GM21423 (cell line): ENCODE measurements around the gene UGT1A8.

Experiments used
- ATAC-seq: cut with Tn5 transposase; IDR thresholded peaks from one replicate; pipeline ENCODE4 v1.9.1; 2021; ENCODE audit warnings: mild to moderate bottlenecking, moderate library complexity; ENCODE audit not compliant: unreplicated experiment

The UGT1A8 gene

DNA sequence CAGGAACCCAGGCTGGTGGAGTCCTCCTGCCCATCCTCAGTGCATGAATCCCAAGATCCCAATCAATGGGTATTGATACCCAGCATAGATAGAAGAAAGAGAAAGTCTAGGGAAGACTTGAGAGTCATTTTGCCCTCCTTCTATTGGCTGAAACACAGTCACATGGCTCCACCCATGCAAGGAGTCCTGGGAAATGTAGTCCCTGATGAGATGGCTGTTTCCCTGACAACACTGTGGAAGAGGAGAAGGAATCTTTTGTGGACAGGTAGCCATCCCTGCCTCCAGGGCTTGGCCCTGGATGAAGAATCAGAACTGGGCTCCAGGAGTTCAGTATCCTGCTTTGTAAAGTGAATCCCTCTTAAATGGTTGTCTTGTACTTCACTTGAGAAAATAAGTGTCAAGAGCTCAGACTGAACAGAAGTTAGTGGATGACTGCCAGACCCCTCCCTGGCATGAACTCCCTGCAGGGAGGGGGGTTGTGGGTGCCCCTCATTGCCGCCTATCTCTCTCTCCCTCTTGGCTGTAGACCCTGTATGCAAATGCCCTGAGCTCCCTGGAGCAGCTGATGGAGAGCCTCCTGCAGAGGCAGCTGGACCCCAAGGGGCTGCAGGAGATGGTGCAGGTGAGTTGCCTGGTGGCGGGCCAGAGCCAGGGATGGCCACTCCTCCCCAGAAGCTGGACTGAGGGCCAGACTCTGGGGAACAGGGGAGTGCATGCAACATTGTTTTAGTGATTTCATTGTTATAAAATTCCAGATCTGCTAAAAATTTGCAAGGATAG lies 196.8 kb downstream of the UGT1A8 start:
- ATAC-seq = no peak

GRCh38 chr2:233815861-233816260 lies 198.4 kb downstream of the UGT1A8 start:
- ATAC-seq = no peak

GRCh38 chr2:233816334-233816733 lies 198.9 kb downstream of the UGT1A8 start:
- ATAC-seq = no peak

- ATAC-seq = no peak
Observed at GRCh38 chr2:233816771-233817170, 199.3 kb downstream of the UGT1A8 start.

- ATAC-seq = no peak
Observed at GRCh38 chr2:233817361-233817911, 200.0 kb downstream of the UGT1A8 start.

GRCh38 chr2:233817995-233818638 lies 200.7 kb downstream of the UGT1A8 start:
- no peak for ATAC-seq

DNA sequence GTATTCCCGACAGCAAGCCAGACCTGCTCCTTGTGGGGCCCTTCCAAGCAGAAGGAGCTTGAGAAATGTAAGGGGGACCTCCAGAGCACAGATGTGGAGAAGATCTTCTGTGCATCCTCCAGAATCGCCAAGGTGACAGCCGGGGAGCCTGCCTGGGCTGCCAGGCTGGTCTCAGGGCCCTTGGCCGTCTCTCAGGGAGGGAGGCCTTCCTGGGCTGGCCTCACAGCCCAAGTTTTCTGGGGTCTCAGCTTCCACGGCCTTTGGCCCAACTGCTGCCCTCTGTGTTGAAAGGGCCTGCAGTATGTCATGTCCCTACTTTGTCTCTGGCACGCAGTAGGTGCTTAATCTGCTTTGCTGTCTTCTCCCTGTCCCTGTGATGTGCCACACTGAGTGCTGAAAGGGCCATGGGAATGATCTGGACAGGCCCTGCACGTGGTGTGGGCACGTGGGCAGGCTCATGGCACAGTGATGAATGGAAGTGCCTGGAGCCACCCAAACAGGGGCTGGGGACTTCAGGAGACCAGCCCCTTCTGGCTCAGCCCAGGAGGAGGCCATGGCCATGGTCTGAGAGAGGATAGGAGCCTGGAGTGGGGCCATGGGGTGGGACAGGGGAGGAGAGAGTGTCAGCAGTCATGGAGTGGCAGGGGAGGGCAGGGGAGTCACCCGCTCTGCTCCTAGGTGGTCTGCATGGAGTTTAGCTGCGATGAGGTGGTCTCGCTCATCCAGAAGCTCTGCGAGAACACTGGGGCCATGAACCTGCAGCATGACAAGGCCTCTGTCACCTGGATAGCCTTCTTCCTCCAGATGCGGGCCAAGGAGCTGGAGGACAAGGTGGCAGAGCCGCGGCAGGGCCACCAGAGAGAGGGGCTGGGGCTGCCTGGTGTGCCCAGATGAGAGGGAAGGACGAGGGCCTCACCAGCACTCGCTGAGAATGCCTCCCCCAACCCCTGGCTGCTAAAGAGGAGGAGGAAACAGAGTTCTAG lies 201.5 kb downstream of the UGT1A8 start:
- ATAC-seq = no peak

GRCh38 chr2:233819884-233820773 lies 202.7 kb downstream of the UGT1A8 start:
- no peak for ATAC-seq

DNA sequence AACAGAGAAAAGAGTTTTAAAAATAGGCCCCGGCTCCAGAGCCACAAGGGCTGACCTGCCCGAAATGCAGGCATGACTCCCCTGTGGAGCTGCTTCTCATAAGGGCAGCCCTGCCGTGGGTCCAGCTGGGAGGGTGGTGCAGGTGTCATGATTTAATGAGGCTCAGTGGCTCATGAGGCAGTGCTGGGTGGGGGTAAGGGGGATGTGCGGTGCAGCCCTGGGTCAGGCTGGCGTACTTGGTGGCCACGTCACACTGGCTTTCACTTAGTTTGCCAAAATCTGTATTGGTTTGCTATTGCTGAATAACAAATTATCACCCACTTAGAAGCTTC lies 203.3 kb downstream of the UGT1A8 start:
- ATAC-seq = no peak

DNA sequence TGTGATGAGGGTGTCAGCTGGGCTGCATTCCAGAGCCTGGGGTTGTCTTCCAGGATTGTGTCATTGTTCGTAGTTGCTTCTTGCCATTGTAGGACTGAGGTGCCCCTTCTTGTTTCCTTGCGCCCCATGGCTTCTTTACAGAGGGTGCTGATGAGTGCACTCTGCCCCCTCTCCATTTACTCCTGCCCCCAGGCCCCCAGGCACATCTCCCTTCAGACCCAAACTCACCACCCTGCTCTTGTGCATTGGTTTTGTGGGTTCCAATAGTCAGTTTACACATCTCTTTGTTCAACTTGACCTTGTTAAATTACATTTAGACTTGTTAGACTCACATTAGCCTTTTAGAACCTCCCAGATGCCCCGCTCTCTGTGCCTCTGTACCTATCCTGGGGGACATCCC lies 203.8 kb downstream of the UGT1A8 start:
- no peak for ATAC-seq

DNA sequence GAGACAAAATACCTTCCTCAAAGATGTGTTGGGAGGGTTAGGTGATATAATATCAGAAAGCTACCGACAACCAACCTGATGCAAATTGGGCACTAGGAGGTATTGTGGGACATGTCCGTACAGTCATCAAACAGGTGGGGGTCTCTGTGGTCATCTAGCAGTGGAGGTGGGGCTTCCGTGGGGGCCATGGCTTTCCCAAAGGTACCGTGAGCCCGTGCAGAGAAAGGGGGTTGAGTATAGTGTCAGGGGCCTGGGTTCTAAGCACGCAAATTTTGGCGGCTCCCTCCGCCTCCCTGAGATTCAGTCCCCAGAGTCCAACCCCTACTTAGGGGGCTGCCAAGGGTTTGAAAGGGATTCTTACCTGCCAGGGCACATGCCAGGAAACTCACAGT lies 204.3 kb downstream of the UGT1A8 start:
- no peak for ATAC-seq

- no peak for ATAC-seq
Observed at GRCh38 chr2:233822101-233822771, 204.8 kb downstream of the UGT1A8 start.
